HepG2 (cell line): ENCODE data around the gene CBX7. TPM values are rescaled to one million over a fixed set of nuclear protein-coding genes. Genes with fewer than 3 reads are reported as not detected.

ENCODE experiments used
- CHD4 ChIP-seq: fragments of 200-600 bp; sonication (generic); IDR thresholded peaks from 2 replicates; pipeline ENCODE4 v1.7.0; 2017; ENCODE audit warnings: mild to moderate bottlenecking, low read length, borderline replicate concordance
- FOXA1 ChIP-seq, 2 experiments: fragments of 450-650 bp in 1 of 2; sonication (generic) in 1 of 2; formaldehyde crosslinking in 1 of 2; IDR thresholded peaks; 2 replicates each; pipeline versions ENCODE4 v1.4.0 to v1.6.1; 2016 to 2020; ENCODE audit warnings: missing genetic modification reagents in 1 of 2
- GABPB1 ChIP-seq: IDR thresholded peaks from 2 replicates; pipeline ENCODE4 v1.6.1; 2016; ENCODE audit warnings: mild to moderate bottlenecking, missing genetic modification reagents, moderate library complexity, missing compliant biosample characterization
- GATAD2A ChIP-seq: IDR thresholded peaks from 2 replicates; pipeline ENCODE4 v1.6.1; 2016
- KDM6A ChIP-seq: IDR thresholded peaks from 2 replicates; pipeline ENCODE4 v1.6.1; 2016; ENCODE audit warnings: low read depth
- LCORL ChIP-seq, 2 experiments: fragments of 450-650 bp in 1 of 2; sonication (generic) in 1 of 2; formaldehyde crosslinking in 1 of 2; IDR thresholded peaks; 2 replicates each; pipeline versions ENCODE4 v1.5.0 to v1.6.1; 2017 to 2020; ENCODE audit warnings: antibody characterized with exemption in 1 of 2, missing genetic modification reagents in 1 of 2
- MED1 ChIP-seq: sonication (generic); formaldehyde crosslinking; IDR thresholded peaks from 2 replicates; pipeline ENCODE4 v1.4.0; 2020; ENCODE audit warnings: missing genetic modification reagents
- MLLT10 ChIP-seq: sonication (generic); formaldehyde crosslinking; IDR thresholded peaks from 2 replicates; pipeline ENCODE4 v1.4.0; 2020; ENCODE audit warnings: missing genetic modification reagents
- POGZ ChIP-seq: sonication (generic); formaldehyde crosslinking; IDR thresholded peaks from 2 replicates; pipeline ENCODE4 v1.4.0; 2020; ENCODE audit warnings: mild to moderate bottlenecking, missing genetic modification reagents
- SPEN ChIP-seq: sonication (generic); formaldehyde crosslinking; IDR thresholded peaks from 2 replicates; pipeline ENCODE4 v1.5.1; 2020; ENCODE audit warnings: low read depth, mild to moderate bottlenecking, missing genetic modification reagents
- ZEB1 ChIP-seq: IDR thresholded peaks from 2 replicates; pipeline ENCODE4 v1.6.1; 2012; ENCODE audit warnings: mild to moderate bottlenecking, low read depth, inconsistent platforms; ENCODE audit not compliant: insufficient replicate concordance
- ZNF12 ChIP-seq: sonication (generic); formaldehyde crosslinking; IDR thresholded peaks from 2 replicates; pipeline ENCODE4 v1.5.0; 2020; ENCODE audit warnings: missing genetic modification reagents
- ZNF550 ChIP-seq: sonication (generic); formaldehyde crosslinking; IDR thresholded peaks from 2 replicates; pipeline ENCODE4 v1.4.0; 2020; ENCODE audit warnings: mild to moderate bottlenecking, missing genetic modification reagents, borderline replicate concordance
- ZNF792 ChIP-seq: IDR thresholded peaks from 2 replicates; pipeline ENCODE4 v1.6.1; 2016
- ZNF800 ChIP-seq: sonication (generic); formaldehyde crosslinking; IDR thresholded peaks from 2 replicates; pipeline ENCODE4 v1.4.0; 2020; ENCODE audit warnings: missing genetic modification reagents
- polyA plus RNA-seq, 8 experiments: library from polyadenylated mRNA; depleted of rRNA in 3 of 8; stranded (reverse) in 7 of 8; unstranded in 1 of 8; fragments of >200 nt; fragmentation: Illumina TruSeq in 4 of 8; extraction: Trizol in 4 of 8; gene quantifications; 2 replicates each; pipeline versions ENCODE4 v1.2.1 to v1.2.3, GENCODE V29; 2011 to 2016; ENCODE audit warnings: low read depth in 4 of 8, missing spikeins in 1 of 8, mixed read lengths in 1 of 8; ENCODE audit not compliant: insufficient read depth in 1 of 8
- total RNA-seq, 5 experiments: library from RNA; depleted of rRNA; stranded (reverse); fragments of >200 nt; fragmentation: Illumina TruSeq; extraction: Trizol; gene quantifications; 2 replicates each; pipeline ENCODE4 v1.2.3, GENCODE V29; 2016; ENCODE audit warnings: low read depth in 1 of 5
- TF ChIP-seq, protein P1 (sequence below): sonication (generic); formaldehyde crosslinking; IDR thresholded peaks from 2 replicates; pipeline ENCODE4 v1.5.1; 2020; ENCODE audit warnings: mild to moderate bottlenecking, missing genetic modification reagents, moderate library complexity
- TF ChIP-seq, protein P2 (sequence below): sonication (generic); formaldehyde crosslinking; IDR thresholded peaks from 2 replicates; pipeline ENCODE4 v1.4.0; 2020; ENCODE audit warnings: mild to moderate bottlenecking, low read depth, missing genetic modification reagents

CBX7 gene
- total and polyA plus RNA-seq, 2 of the 13 experiments (the other 11 are each of a cell fraction or from before 2014, with no cell fraction given), result 0.35 to 4.9 TPM

DNA sequence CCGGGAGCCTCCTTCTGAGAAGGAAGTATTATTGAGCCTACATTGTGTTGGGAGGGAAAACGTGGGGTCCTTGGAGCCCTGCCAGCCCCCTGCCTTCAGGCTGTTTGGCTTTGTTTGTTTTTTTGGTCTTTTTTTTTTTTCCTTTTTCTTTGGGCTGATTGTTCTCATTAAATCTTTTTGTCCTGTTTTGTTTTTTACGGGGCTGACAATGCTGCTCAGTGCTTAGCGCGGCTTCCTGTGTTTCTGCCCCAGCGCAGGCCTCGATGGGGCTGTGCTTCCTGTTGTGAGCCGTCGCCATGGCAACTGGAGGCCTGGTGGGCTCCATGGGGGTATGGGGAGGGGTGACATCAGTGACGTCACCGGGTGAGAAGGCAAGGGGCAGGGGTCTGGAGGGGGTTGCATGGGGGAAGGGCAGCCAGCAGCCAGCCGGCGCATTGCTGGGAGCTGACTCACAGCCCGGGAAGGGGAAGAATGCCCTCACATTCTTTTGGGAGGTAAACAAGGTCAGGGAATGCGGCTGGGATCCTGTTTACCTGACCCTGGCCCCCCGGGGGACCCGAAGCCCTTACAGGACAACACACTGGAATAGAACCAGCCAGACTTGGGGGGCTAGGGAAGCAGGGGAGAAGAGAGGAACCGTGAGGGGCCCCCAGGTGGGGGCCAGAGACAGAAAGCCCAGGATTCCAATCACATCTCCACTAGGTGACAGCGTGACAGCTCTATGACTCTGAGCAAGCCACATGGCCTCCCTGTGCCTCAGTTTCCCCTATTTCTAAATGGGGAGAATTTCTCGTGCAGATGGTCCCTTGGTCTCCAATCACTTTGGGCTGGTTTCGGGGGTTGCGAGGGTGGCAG lies 22.2 kb upstream of the CBX7 start (continued):
- TF ChIP-seq ZNF550 (CRISPR knock-in tag), result no peak
- TF ChIP-seq ZNF800 (CRISPR knock-in tag), result 0 out of 2 replicates have a peak, but pooled peaks have one; percentile 16
- no peak for TF ChIP-seq ZNF12 (CRISPR knock-in tag)
- TF ChIP-seq MLLT10 (CRISPR knock-in tag), result no peak
- TF ChIP-seq LCORL (IDR thresholded peaks at IDR 0.05), result peak; percentile 63; the same call in 1 of the 2 replicates
- TF ChIP-seq LCORL (CRISPR knock-in tag; IDR thresholded peaks at IDR 0.05), result peak; percentile 100
- peak; percentile 90 for TF ChIP-seq GATAD2A (CRISPR knock-in tag)
- peak; percentile 95; the same call in 1 of the 2 replicates for TF ChIP-seq CHD4
- peak; percentile 47 for TF ChIP-seq ZEB1
- TF ChIP-seq GABPB1, result peak; percentile 70; the same call in 1 of the 2 replicates
- TF ChIP-seq POGZ (CRISPR knock-in tag), result 0 out of 2 replicates have a peak, but pooled peaks have one; percentile 51
- TF ChIP-seq MED1, result peak; percentile 97
- peak; percentile 73 for TF ChIP-seq KDM6A (CRISPR knock-in tag)
- peak; percentile 39; the same call in 1 of the 2 replicates for TF ChIP-seq ZNF792 (CRISPR knock-in tag)
- TF ChIP-seq, protein P1, sequence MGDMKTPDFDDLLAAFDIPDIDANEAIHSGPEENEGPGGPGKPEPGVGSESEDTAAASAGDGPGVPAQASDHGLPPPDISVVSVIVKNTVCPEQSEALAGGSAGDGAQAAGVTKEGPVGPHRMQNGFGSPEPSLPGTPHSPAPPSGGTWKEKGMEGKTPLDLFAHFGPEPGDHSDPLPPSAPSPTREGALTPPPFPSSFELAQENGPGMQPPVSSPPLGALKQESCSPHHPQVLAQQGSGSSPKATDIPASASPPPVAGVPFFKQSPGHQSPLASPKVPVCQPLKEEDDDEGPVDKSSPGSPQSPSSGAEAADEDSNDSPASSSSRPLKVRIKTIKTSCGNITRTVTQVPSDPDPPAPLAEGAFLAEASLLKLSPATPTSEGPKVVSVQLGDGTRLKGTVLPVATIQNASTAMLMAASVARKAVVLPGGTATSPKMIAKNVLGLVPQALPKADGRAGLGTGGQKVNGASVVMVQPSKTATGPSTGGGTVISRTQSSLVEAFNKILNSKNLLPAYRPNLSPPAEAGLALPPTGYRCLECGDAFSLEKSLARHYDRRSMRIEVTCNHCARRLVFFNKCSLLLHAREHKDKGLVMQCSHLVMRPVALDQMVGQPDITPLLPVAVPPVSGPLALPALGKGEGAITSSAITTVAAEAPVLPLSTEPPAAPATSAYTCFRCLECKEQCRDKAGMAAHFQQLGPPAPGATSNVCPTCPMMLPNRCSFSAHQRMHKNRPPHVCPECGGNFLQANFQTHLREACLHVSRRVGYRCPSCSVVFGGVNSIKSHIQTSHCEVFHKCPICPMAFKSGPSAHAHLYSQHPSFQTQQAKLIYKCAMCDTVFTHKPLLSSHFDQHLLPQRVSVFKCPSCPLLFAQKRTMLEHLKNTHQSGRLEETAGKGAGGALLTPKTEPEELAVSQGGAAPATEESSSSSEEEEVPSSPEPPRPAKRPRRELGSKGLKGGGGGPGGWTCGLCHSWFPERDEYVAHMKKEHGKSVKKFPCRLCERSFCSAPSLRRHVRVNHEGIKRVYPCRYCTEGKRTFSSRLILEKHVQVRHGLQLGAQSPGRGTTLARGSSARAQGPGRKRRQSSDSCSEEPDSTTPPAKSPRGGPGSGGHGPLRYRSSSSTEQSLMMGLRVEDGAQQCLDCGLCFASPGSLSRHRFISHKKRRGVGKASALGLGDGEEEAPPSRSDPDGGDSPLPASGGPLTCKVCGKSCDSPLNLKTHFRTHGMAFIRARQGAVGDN (CRISPR knock-in tag), result peak; percentile 84
- TF ChIP-seq SPEN (CRISPR knock-in tag), result 0 out of 2 replicates have a peak, but pooled peaks have one; percentile 74
- TF ChIP-seq, protein P2, sequence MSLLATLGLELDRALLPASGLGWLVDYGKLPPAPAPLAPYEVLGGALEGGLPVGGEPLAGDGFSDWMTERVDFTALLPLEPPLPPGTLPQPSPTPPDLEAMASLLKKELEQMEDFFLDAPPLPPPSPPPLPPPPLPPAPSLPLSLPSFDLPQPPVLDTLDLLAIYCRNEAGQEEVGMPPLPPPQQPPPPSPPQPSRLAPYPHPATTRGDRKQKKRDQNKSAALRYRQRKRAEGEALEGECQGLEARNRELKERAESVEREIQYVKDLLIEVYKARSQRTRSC, result no peak
- peak; percentile 77 for TF ChIP-seq FOXA1 (IDR thresholded peaks at IDR 0.05)
- peak; percentile 91 for TF ChIP-seq FOXA1 (CRISPR knock-in tag; IDR thresholded peaks at IDR 0.05)
